DND-41 (cell line): ENCODE results near the gene C17orf75.

Experiments
- EZH2 ChIP-seq: IDR thresholded peaks from 3 replicates; pipeline ENCODE4 v1.6.1; 2012; ENCODE audit warnings: borderline replicate concordance, low read depth, mild to moderate bottlenecking, moderate library complexity, low read length, inconsistent platforms; ENCODE audit not compliant: severe bottlenecking
- TF ChIP-seq, protein P1 (sequence below): IDR thresholded peaks from 2 replicates; pipeline ENCODE4 v1.5.1; 2012; ENCODE audit warnings: borderline replicate concordance, low read length, moderate library complexity, mild to moderate bottlenecking; ENCODE audit not compliant: poor library complexity, severe bottlenecking; ENCODE audit errors: extremely low read depth

DNA sequence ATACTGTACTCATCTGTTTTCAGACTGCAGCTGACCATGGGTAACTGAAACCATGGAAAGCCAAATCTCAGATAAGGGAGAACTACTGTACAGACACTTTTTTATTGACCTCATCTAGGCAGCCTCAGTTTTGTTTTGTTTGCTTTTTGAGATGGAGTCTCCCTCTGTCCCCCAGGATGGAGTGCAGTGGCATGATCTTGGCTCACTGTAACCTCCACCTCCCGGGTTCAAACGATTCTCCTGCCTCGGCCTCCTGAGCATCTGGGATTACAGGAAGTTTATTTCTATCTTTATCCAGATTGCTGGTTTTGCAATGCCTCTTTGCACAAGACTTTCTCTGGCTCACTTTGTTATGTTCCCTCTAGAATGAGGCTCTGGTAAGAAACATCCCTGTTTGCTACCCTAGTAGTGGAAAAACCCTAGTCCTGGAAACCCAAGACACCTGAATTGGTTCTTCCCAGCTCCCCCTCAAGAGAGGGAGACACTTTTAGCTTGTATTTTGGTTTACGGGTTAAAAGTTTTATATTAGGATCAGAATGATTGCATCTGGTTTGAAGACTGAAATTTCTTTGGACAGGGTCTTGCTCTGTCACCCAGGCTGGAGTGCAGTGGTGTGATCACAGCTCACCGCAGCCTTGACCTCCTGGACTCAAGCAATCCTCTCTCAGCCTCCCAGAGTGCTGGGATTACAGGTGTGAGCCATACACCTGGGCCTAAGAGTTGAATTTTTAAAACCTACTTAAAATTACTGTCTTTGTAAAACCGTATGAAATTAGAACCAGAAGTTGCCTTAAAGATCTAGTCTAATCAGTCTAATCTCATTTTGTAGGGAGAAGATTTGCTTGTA is 46.9 kb upstream of the C17orf75 start:
- TF ChIP-seq, protein P1, sequence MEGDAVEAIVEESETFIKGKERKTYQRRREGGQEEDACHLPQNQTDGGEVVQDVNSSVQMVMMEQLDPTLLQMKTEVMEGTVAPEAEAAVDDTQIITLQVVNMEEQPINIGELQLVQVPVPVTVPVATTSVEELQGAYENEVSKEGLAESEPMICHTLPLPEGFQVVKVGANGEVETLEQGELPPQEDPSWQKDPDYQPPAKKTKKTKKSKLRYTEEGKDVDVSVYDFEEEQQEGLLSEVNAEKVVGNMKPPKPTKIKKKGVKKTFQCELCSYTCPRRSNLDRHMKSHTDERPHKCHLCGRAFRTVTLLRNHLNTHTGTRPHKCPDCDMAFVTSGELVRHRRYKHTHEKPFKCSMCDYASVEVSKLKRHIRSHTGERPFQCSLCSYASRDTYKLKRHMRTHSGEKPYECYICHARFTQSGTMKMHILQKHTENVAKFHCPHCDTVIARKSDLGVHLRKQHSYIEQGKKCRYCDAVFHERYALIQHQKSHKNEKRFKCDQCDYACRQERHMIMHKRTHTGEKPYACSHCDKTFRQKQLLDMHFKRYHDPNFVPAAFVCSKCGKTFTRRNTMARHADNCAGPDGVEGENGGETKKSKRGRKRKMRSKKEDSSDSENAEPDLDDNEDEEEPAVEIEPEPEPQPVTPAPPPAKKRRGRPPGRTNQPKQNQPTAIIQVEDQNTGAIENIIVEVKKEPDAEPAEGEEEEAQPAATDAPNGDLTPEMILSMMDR = no peak
- TF ChIP-seq EZH2 = no peak
